ENCODE data around the gene PPP6R3.
"Not testable (repeated sequence)": the region's sequence is repeated elsewhere in the genome, so short reads cannot be mapped to it uniquely, and the experiment has no call there.

The PPP6R3 gene

DNA sequence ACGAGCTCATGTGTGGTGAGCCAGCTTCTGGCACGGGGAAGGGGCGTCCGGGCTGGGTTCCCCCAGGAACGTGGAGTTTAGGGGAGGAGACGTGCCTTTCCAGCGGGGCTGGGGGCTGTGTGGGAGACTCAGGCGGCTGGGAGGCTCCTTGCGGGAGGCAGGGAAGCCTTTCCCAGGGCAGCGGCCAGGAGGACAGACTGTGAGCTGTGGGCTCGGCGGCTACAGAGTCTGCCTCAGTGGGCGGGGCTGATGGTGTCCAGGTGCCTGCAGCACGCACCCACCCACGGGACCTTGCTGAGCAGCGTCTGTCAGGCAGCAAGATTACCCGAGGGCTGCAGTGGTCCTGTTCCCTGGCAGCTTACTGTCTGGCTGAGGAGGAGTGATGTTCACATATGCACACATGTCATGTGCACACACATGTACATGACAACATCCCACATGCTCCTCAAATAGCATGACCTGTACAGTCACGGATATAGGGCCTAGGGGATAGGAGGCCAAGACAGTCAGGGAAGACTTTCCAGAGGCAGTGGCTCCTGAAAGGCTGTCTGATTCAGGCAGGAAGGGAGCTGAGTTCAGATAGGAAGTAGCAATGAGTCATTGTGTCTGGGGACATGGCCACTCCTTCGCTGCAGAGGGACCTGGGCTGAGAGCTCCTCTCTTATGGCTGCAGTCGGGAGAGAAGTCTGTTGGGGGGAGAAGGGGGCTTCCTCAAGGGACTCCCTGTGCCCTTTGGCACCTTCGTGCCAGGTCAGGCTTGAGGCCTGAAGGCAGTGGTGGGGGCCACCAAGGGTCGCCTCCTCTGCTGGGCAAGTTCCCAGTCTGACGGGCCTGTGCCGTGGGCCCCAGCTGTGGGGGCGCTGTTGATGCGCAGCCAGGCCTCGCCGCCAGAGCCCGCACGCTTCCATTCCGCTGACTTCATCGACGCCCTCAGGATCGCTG, 23.3 kb upstream of the PPP6R3 start:
- DNase-seq, result no peak

DNA sequence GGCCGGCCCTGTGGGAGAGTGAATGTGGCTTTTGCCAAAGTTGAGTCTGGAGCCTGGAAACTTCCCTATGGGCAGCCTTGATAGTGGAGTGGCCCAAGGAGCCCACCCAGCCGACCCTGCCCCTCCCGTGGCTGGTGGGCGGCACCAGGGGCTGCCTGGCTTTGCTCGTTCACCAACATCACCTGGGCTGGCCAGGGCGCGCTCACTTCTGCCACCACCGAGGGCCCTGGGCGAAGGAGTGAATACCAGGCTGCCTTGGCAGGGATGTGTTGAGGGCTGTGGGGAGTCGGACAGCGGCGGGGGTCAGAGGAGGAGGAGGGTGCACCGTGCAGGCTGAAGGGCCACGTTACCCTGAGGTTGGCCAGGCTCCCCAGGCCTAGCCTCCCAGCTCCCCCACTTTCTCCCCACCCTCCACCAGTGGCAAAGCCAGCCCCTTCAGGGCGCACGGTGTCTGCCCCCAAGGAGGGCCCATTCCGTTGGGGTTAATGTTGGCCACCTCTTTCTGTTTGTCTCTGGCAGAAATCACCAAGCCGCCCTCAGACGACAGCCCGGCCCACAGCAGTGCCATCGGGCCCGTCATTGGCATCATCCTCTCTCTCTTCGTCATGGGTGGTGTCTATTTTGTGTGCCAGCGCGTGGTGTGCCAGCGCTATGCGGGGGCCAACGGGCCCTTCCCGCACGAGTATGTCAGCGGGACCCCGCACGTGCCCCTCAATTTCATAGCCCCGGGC, 22.5 kb upstream of the PPP6R3 start:
- DNase-seq, result no peak

DNA sequence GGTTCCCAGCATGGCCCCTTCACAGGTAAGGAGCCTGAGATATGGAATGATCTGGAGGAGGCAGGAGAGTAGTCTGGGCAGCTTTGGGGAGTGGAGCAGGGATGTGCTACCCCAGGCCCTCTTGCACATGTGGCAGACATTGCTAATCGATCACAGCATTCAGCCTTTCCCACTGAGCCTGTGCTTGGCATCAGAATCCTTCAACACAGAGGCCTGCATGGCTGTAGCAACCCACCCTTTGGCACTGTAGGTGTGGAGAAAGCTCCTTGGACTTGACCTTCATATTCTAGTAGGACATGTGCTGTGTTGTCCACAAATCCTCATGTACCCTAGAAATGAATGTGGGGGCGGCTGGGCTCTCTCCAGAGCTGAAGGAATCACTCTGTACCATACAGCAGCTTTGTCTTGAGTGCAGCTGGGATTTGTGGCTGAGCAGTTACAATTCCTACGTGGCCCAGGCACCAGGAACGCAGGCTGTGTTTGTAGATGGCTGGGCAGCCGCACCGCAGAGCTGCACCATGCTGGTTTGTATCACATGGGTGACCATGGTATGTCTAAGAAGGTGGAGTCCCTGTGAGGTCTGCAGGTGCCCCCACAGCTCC, 21.8 kb upstream of the PPP6R3 start:
- DNase-seq, result no peak

DNA sequence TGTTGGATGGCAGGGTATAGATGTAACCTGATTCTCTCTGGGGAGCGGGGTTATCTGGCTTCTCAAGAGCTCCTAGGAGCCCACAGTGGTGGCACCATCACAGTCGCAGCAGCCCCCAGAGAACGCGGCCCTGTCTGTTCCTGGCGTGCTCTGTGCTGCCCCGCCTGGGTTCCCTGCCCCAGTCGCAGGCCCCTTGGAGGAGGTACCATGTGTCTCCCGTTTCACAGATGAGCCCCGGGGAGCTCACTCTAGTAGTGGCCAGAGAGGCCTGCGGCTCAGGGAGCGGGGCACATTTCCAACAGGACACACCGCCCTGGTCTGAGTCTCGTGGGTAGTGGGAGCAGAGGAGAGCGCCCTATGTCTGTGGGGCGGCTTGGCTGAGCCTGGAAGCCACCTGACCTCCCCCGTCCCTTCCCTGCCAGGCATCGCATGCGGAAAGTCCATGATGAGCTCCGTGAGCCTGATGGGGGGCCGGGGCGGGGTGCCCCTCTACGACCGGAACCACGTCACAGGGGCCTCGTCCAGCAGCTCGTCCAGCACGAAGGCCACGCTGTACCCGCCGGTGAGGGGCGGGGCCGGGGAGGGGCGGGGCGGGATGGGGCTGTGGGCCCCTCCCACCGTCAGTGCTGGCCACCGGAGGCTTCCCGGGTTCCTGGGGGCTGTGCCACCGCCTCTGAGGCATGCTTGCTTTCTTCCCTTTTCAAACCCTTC, 21.0 kb upstream of the PPP6R3 start:
- no peak for DNase-seq

DNA sequence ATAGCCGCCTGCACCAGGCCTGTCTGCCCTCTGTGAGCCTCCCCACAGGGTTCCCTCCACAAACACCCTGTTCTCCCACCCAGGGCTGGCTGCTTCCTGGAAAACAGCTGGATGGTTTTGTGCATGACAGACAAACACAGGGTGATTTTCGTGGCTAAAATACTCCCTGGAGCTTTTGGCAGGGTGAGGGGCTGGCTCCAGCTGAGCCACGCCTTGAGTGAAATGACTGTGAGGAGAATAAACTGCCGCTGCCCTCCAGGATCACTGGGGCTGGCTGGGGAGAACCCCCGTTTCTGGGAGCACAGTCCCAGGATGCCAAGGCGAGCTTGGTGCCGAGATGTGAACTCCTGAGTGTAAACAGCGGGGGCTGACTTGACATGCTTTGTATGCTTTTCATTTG, 20.3 kb upstream of the PPP6R3 start:
- DNase-seq, result no peak

DNA sequence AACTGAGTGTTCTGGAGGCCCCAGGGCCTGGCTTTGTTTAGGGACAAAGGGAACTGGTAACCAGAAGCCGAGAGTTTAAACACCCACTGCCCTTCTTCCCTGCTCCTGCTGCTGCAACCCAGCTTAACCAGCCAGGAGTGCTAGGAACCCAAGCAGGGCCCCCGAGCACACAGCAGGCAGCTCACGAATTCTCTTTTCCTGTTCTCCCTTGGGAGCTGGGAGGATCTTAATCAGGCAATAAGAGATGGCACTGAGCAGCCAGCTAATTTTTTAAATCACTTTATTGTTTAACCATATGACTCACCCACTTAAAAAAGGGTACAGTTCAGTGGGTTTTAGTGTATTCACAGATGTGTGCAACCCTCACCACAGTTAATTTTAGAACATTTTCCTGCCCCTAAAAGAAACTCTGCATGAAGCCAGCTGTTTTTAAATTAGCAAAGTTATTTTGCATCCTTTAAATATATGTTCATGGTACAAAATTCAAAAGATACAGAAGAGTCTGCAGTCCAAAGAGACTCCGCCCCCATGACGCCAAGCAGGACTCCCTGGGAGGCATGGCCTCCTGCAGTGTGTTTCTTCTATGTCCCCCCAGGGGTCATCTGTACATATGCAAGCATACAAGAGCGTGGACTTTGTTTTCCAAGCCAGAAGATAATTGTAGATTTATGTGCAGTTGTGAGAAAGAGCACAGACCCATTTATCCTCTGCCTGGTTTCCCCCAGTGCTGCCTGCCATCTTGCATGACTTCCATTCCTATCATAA, 18.9 kb upstream of the PPP6R3 start:
- no peak for DNase-seq

DNA sequence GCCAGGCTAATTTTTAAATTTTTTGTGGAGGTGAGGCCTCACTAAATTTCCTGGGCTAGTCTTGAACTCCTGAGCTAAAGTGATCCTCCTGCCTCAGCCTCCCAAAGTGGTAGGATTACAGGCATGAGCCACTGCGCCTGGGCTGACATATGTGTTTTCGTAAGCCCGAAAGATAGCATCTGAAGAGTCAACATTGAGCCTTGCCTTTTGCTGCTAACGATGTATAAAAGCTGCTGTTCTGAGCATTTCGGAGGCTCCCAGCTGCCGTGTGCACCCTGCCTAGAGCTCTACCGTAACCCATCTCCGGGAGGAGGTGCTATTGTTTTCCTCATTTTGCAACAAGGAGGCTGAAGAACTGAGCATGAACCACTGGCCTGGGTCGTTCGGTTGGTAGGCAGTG, 18.1 kb upstream of the PPP6R3 start:
- no peak for DNase-seq

DNA sequence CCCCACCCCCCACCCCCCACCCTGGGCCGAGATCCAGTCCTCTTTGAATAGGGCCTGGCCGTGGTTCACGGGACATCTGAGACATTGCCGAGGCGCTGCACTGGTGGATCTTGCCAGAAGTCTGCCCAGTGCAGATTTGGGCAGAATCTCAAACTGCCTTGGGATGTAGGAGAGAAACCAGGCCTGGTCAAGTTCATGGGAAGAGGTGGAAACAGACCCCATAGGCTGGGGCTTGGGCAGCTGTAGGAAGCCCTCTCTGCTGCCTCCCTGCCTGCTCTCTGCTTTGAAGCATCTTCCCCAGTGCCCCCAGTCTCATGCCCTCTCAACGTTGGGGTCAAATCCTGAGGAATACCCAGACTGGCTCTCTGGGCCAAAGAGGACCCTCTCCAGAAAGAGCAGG, 16.0 kb upstream of the PPP6R3 start:
- no peak for DNase-seq

DNA sequence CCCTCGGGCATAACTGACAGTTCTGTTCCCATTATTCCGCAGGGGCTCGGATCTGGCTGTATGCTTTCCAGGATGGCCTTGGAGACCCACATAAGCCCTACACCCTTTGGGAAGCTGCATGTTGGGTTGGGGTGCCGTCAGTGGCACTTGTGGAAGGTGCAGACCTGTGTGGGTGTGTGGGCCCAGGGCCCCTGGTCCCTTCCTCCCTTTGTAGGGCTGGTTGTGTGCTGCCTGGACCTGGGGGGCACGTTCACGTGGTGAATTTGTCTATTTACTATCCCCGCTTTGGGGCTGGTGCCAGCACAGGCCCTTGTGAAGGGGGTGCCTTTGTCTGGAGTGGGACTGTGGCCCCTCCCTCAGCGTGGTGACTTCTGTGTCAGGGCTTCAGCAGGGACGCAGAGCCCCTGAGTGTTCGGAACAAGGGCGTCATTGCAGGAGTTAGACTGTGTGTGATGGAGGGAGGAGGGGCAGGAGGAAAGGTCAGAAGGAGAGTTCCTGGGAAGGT, 15.0 kb upstream of the PPP6R3 start:
- no peak for DNase-seq

DNA sequence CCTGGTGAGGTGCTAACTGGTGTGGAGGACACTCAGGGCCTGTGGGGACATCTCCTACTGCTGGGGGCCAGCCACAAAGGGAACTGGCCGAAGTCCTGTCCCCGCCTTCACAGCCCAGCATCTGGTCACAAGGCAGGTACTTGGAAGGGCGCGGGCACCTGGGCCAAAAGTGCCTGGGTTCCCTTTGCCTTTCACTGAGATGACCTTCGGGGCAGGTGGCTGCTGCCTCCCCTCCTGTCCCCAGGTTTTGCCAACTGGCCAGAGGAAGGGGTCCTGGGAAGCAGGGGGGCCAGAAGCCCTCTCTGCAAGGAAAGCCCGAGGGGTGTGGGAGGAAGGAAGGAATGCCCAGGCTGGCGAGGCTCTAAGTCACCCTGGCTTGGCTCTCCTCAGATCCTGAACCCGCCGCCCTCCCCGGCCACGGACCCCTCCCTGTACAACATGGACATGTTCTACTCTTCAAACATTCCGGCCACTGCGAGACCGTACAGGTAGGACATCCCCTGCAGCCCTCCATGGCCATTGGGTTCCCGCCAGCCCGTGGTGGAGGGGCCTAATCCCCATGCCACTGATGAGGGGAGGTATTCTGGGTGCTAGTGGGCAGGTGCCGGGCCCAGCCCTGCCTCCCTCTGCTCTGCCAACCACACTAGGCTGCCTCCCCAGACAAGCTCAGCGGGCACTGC, 14.4 kb upstream of the PPP6R3 start:
- no peak for DNase-seq

DNA sequence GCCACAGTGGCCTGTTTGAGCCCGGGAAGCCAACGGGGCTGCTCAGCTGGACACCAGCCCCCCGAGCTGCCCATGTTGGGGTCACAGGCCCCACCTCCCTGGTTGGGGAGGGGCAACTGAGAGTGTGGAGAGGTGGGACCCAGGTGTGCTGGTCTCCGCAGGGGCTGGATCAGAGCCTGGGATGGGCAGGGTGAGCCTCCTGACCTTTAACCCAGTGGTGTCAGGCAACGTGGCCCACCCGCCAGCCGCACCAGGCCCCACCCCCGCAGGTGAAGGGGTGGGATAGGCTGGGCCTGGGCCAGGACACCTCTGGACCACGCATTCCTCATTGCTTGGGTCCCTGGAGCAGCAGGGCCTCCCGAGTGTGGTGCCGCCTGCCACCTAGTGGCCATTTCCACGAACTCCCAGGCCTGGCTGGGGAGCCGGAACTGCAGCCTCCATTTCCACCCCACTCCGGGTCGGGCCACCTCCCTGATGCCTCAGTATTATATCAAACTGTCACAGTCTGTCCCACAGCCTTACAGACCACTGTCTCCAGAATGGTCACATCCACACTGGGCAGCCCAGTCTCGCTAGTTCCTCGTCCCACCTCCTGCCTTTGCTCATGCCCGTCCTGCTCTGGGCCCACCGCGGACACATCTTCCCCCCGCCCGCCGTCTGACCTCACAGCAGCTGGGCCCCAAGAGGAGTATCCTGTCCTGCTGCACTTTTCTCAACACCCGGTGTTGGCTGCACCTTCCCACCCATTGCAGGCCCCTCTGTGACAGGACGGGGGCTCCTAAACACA, 13.3 kb upstream of the PPP6R3 start:
- peak; percentile 85 for DNase-seq

DNA sequence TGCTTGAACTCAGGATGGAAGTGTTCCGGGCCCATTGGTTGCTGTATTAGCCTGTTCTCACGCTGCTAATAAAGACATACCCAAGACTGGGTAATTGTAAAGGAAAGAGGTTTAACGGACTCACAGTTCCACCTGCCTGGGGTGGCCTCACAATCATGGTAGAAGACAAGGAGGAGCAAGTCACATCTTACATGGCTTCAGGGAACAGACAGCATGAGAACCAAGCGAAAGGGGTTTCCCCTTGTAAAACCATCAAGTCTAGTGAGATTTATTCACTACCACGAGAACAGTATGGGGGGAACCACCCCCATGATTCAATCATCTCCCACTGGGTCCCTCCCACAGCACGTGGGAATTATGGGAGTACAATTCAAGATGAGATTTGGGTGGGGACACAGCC, 12.6 kb upstream of the PPP6R3 start:
- DNase-seq, result not testable (repeated sequence)

DNA sequence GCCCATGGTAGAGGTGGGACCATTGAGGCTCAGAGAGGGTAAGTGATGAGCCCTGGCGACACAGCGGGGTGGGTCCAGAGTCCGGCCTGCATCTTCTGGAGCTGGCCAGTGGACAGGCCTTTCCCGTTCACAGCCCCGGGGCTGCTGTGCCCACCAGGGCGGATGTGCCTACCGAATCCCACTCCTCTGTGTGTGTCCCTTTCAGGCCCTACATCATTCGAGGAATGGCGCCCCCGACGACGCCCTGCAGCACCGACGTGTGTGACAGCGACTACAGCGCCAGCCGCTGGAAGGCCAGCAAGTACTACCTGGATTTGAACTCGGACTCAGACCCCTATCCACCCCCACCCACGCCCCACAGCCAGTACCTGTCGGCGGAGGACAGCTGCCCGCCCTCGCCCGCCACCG, 11.9 kb upstream of the PPP6R3 start:
- DNase-seq, result no peak

DNA sequence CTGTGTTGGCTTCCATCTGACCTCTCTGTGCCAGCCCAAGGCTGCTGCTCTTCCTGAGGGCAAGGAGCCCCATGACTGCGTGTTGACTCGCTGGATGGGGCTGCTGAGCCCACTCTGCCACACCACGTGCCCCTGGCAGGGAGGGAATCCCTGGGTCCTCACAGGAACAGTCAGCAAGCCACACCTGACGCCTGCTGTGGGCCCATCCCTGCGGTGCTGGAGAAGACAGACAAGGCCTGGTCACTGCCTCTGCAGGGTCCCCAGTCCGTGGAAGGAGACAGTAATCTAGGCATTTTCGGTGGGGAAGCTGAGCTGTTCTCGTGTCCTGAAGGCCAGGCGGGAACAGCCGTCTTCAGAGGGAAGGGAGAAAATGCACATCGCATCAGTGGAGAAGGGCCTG, 10.6 kb upstream of the PPP6R3 start:
- DNase-seq, result no peak

DNA sequence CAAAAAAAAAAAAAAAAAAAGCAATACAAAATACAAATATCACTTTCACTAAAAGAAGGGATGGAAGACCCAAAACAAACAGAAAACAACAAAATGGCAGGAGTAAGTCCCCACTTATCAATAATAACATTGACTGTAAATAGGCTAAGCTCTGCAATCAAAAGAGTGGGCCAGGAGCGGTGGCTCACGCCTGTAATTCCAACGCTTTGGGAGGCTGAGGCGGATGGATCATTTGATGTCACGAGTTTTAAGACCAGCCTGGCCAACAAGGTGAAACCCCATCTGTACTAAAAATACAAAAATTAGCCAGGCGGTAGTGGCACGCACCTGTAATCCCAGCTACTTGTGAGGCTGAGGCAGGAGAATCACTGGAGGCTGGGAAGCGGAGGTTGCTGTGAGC, 9.8 kb upstream of the PPP6R3 start:
- DNase-seq, result no peak

DNA sequence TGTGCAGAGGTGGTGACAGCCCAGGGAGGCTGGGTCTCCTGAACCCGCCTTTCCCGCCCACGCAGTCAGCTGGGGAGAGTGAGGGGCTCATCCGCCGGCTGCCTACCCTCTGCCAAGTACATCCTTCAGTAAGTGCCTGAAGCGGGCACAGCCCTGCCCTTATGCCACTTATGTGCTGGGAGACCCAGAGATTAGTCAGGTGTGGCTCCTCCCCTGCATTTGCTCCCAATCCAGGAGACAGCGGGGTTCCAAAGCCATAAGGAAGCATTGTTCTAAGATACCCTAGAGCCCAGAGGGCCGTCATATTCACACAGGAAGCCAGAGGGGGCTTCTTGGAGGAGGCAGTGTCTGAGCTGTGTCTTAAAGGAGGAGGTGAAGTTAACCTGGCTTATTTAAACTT, 5.8 kb upstream of the PPP6R3 start:
- DNase-seq, result no peak

DNA sequence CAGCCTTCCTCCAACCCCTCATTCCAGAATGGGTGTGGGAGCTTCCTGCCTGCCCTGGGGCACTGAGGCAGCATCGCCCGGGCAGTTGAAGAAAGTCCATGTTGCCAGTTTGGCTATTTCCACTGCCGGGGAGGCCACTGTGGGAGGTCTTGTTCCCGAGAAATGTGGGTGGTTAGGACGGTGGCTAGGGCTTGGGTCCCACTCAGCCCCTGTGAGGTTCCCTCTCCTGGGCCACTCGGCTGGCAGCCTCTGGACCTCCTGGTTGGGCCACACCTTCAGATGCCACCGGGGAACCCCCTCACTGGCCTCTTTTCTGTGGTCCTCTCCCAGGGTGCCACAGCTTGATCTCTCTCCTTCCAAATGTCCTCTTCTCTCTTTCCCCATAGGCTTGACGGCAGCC, 5.1 kb upstream of the PPP6R3 start:
- no peak for DNase-seq

DNA sequence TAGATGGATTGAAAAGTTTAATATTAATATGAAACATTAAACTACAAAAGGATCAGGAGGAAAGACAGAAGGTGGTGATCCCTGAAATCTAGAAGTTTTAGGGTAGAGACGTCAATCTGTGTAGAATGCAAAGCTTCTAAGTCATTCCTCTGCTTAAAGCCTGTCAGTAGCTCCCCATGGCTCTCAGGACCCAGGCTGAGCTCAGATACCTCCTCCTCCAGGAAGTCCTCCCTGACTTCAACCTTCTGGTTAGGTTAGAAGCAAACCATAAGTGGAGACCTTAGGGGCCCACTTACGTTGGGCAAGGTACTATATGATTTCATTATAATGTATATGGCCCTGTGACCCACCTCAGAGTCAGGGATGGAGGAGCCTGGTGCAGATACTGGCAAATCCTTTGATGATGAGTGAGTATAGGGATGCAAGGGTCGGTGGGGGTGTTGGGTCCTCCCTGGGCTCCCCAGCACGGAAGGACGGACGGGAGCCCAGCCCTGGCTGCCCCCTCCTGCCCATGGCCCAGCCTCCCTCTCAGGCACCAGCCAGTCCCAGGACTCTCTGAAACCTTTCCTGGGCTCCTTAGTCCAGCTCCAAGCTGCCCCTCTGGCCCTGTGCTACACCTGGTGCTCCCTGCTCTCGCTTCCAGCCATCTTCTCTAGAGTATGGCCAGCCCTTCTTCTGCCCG, 3.2 kb upstream of the PPP6R3 start:
- no peak for DNase-seq

DNA sequence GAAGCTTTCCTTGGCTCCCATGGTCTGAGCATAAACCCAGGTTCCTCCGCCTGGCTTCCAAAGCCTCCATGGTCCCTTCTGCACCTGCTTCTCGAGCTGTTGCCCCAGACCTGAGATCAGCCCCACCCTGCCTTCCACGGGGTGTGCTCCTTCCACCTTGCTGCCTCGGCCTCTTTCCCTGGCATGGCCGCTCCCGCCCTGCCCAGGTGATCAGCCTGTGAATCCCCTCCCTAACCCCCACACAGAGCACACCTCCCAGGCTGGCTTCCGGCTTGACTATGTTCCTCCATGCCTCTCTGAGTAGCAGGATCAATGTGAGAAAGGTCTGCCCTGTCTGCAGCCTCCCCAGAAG, 2.7 kb upstream of the PPP6R3 start:
- DNase-seq, result no peak

DNA sequence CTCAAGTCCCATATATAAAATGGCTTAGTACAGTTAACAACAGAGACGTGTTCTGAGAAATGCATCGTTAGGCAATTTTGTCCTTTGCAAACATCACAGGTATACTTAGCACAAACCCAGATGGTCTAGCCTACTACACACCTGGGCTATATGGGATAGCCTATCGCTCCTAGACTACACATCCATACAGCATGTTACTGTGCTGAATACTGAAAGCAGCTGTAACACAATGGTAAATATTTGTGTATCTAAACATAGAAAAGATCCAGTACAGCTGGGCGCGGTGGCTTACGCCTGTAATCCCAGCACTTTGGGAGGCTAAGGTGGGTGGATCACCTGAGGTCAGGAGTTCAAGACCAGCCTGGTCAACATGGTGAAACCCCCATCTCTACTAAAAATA, 2.2 kb upstream of the PPP6R3 start:
- not testable (repeated sequence) for DNase-seq
